A549 treated with DMSO at 1 μM for 4 hours (cell line): ENCODE data around the gene NOTCH2NLA. TPM values are rescaled to one million over a fixed set of nuclear protein-coding genes. Genes with fewer than 3 reads are reported as not detected.

Experiments used
- total RNA-seq: library from RNA; stranded (reverse); fragments of 200-300 nt; extraction: Qiagen RNA extraction; gene quantifications from 5 replicates; pipeline ENCODE4 v1.2.3, GENCODE V29; 2022; ENCODE audit warnings: low read depth

NOTCH2NLA gene
- total RNA-seq, result 12.0 to 15.2 TPM (median 14.5 TPM) in 5 replicates

DNA sequence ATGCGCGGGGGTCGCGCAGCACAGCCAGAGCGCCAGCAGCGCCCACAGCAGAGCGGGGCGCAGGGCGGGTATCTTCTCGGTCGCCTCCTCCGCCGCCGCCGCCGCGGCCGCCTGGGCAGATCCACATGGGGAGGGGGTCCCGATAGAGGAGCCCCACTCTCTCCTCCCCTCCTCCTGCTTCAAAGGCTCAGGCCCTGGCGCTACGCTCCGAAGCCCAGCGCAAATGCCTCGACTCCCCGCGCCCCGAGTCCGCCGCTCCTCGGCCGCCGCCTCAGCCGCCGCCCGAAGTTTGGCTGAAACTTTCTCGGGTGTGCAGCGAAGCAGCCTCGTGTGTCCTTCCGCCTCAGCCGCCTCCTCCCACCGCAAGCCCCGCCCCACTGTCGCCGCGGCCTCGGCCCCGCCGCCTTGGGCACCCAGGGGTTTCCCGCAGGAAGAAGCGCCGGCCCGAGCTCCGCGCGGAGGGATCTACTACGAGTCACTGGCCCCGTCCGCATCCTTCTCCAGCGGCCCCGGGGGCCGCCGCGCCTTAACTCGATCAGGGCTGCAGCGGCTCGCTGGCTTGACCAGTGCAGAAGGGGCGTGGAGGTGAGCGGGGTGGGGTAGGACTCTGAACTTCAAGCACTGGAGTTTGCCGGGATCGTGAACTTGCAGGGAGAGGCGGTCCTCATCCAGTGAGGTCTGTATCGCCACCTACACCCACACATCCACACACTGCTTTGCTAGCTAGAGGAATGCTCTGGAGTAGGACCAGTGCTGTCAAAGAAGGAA is at the start of gene NOTCH2NLA:
Gene NOTCH2NLA (minus strand): TSS at position 312 of the 768 bp plus-strand sequence. CDS start 39,684 bp downstream, outside the sequence.

DNA sequence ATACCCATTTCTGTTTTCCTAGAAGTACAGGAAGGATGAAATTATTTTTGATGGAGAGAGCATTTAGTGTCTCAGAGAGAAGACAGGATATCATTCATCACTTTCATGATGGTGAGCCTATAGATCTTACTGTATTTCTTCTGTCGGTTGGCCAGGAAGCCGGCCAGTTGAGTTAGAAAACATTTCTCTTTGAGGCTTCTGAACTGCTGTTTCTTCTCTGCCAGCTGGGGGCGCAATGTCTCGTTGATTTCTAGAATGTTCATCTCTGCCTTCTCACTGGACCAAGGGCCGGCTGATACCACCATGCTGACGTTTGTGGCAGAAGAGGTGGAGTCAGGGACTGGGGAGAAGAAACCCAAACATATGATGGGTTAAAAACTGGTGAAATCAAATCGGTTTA is 84.4 kb downstream of the NOTCH2NLA start, which contains the start of gene NBPF10:
Gene NBPF10 (minus strand): TSS at position 340 of the 400 bp plus-strand sequence. CDS start 35 bp downstream, at position 305.

Other genes starting within 250 kb of the NOTCH2NLA start
- gene TXNIP, start 232.4 kb downstream of the NOTCH2NLA start, total RNA-seq, result 0.11 to 0.26 TPM (median 0.13 TPM) in 5 replicates
- not detected in 5 replicates for gene HJV, start 207.3 kb downstream of the NOTCH2NLA start, total RNA-seq
- 0.55 to 0.76 TPM (median 0.61 TPM) in 5 replicates for gene NBPF10, start 84.2 kb downstream of the NOTCH2NLA start, total RNA-seq